RWPE2 (cell line): ENCODE measurements around the gene TAF1D.

Source experiments
- ATAC-seq: fragments of 200-7000 bp; cut with Tn5 transposase; 3 replicates; pipeline ENCODE4 v1.9.1; 2021; ENCODE audit warnings: low read depth
- DNase-seq: peaks from one replicate; pipeline ENCODE4 v3.0.0-alpha.2; 2020; ENCODE audit warnings: low spot score
- H3K27ac ChIP-seq: fragments of 450-650 bp; 2 replicates; pipeline ENCODE4 v1.5.1; 2017; ENCODE audit warnings: mild to moderate bottlenecking; ENCODE audit not compliant: poor library complexity, severe bottlenecking
- H3K27me3 ChIP-seq: fragments of 250-450 bp; sonication (Bioruptor Pico); 2 replicates; pipeline ENCODE4 v1.5.1; 2021; ENCODE audit warnings: mild to moderate bottlenecking, moderate library complexity; ENCODE audit not compliant: insufficient read depth, poor library complexity, severe bottlenecking
- H3K36me3 ChIP-seq: fragments of 250-450 bp; sonication (Bioruptor Pico); 2 replicates; pipeline ENCODE4 v1.5.1; 2020; ENCODE audit warnings: low read depth, mild to moderate bottlenecking, moderate library complexity
- H3K4me1 ChIP-seq: fragments of 250-450 bp; sonication (Bioruptor Pico); 2 replicates; pipeline ENCODE4 v1.5.1; 2021; ENCODE audit warnings: mild to moderate bottlenecking, moderate library complexity; ENCODE audit not compliant: insufficient read depth, poor library complexity, severe bottlenecking
- H3K4me3 ChIP-seq: fragments of 250-450 bp; sonication (Bioruptor Pico); 2 replicates; pipeline ENCODE4 v1.5.1; 2021; ENCODE audit warnings: mild to moderate bottlenecking, moderate library complexity; ENCODE audit not compliant: severe bottlenecking
- H3K9me3 ChIP-seq: fragments of 250-450 bp; sonication (Bioruptor Pico); 2 replicates; pipeline ENCODE4 v1.5.1; 2021; ENCODE audit warnings: mild to moderate bottlenecking, moderate library complexity; ENCODE audit not compliant: severe bottlenecking
- TF ChIP-seq, protein P1 (sequence below): fragments of 450-650 bp; IDR thresholded peaks from one replicate; pipeline ENCODE4 v1.5.1; 2017; ENCODE audit warnings: mild to moderate bottlenecking, moderate library complexity; ENCODE audit not compliant: poor library complexity, severe bottlenecking

The TAF1D gene

DNA sequence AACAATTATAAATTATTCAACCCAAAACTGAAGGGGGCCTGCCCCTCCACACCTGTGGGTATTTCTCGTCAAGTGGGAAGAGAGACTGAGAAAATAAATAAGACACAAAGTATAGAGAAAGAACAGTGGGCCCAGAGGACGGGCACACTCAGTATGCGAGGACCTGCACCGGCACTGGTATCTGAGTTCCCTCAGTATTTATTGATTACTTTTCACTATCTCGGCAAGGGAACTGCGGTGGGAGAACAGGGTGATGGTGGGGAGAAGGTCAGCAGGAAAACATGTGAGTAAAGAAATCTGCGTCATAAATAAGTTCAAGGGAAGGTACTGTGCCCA is 3.3 kb upstream of the TAF1D start:
- Histone ChIP-seq H3K36me3 (peaks cover 11% of the 10 kb centered on the region), H3K9me3 (no peaks in the 10 kb centered on the region), H3K27me3 (no peaks in the 10 kb centered on the region), H3K4me3 (no peak overlapping the region), H3K27ac (no peak overlapping the region), H3K4me1 (peaks cover under 1% of the 10 kb centered on the region)
- TF ChIP-seq, protein P1, sequence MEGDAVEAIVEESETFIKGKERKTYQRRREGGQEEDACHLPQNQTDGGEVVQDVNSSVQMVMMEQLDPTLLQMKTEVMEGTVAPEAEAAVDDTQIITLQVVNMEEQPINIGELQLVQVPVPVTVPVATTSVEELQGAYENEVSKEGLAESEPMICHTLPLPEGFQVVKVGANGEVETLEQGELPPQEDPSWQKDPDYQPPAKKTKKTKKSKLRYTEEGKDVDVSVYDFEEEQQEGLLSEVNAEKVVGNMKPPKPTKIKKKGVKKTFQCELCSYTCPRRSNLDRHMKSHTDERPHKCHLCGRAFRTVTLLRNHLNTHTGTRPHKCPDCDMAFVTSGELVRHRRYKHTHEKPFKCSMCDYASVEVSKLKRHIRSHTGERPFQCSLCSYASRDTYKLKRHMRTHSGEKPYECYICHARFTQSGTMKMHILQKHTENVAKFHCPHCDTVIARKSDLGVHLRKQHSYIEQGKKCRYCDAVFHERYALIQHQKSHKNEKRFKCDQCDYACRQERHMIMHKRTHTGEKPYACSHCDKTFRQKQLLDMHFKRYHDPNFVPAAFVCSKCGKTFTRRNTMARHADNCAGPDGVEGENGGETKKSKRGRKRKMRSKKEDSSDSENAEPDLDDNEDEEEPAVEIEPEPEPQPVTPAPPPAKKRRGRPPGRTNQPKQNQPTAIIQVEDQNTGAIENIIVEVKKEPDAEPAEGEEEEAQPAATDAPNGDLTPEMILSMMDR, result no peak
- ATAC-seq (no peak), DNase-seq (no peak)

DNA sequence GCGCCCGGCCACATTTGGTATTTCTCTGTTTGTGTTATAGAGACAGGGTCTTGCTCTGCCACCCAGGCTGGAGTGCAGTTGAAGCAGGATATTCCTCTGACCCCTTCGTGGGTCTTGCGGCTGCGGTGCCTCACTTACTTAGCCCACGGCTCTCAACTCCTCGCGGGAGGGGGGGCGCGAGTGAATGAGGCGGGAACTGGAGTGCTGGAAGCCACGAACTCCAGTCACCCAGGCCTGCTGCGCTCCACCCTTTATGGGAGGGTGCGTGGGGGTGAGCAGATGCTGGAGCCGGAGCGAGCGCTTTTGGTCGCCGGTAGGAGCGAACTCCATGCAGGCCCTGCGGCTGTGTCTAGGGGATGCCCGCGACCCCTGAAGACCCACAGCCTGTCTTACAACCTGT is 2.0 kb upstream of the TAF1D start:
- no peak for DNase-seq
- no peaks in the 10 kb centered on the region for H3K27me3 ChIP-seq

DNA sequence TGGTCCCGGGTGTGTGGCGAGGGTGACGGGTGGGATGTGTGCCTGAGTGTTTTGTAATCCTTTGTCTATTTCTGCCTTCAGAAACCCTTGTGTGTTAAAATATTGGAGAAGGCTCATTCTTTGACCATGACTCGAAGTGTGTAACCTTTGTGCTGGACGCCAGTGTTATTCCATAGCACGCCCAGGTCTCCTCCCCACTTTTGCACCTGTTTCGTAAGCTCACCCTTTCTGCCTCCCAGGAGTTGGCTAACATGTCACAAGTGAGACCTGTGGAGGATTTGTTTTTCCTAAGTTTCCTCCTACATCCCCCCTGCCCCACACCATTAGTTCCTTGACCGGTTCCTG is 559 bp upstream of the TAF1D start:
- Histone ChIP-seq H3K4me1 (peaks cover 24% of the 10 kb centered on the region), H3K27ac (peak overlapping the region; percentile 87), H3K4me3 (peak overlapping the region; percentile 82), H3K27me3 (no peaks in the 10 kb centered on the region), H3K36me3 (peaks cover 38% of the 10 kb centered on the region), H3K9me3 (no peaks in the 10 kb centered on the region)
- ATAC-seq, result peak; percentile 18
- TF ChIP-seq, protein P1, result no peak
- DNase-seq, result no peak

More for the DNA sequence above, 2.0 kb upstream of the TAF1D start:
- no peak for ATAC-seq
- peaks cover 24% of the 10 kb centered on the region for H3K36me3 ChIP-seq
- no peak overlapping the region for H3K4me3 ChIP-seq
- peaks cover 12% of the 10 kb centered on the region for H3K4me1 ChIP-seq
- TF ChIP-seq, protein P1, result no peak
- no peak overlapping the region for H3K27ac ChIP-seq
- H3K9me3 ChIP-seq, result no peaks in the 10 kb centered on the region

DNA sequence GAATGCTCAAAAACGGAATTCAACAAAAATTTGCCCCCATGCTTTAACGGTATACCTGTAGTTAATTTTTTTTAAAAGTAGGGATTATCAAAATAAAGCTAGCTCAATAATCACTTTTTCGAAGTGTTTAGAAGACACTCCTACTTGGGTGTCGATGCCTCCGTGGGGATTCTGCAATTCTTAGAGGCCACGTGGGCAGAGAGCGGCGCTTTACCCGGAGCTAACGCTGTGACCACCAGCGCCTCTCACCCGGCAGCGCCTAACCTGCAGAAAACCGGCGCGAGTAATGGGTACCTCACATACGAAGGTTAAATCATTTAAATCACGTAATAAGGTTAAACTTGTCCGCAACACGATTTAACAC is 583 bp downstream of the TAF1D start:
- peaks cover 50% of the 10 kb centered on the region for H3K36me3 ChIP-seq
- ATAC-seq (peak; percentile 36), DNase-seq (peak; percentile 64)
- no peaks in the 10 kb centered on the region for H3K9me3 ChIP-seq
- H3K4me3 ChIP-seq, result peak overlapping the region; percentile 82
- H3K27me3 ChIP-seq, result no peaks in the 10 kb centered on the region
- peak overlapping the region; percentile 87 for H3K27ac ChIP-seq
- peaks cover 36% of the 10 kb centered on the region for H3K4me1 ChIP-seq
- TF ChIP-seq, protein P1, result no peak

DNA sequence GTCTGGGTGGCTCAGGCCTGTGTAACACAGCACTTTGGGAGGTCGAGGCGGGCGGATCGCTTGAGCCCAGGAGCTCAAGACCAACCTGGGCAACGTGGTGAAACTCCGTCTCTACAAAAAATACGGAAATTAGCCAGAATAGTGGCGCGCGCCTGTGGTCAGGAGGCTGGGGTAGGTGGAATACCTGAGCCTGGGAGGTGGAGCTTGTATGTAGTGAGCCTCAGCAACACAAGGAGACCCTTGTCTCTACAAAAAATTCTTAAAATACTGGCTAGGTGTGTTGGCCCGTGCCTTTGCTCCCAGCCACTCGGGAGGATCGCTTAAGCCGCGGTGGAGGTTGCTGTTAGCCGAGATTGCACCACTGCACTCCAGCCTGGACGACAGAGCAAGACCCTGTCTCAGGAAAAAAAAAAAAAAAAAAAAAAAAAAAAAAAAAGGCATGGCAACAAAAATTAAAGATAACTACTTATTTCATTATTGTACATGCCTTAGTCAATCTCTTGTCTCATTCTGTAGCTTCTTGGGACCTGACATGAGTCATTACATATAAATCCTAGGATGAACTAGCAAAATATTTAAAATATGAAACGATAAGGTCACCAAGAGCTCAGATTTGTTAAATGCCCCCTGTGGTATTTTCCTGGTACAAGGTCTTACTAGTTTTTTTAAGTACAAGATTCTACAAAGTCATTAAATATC is 1.1 kb downstream of the TAF1D start:
- H3K27me3 ChIP-seq, result no peaks in the 10 kb centered on the region
- H3K27ac ChIP-seq, result peak overlapping the region; percentile 87
- DNase-seq, result no peak
- no peaks in the 10 kb centered on the region for H3K9me3 ChIP-seq
- peak overlapping the region; percentile 82 for H3K4me3 ChIP-seq
- TF ChIP-seq, protein P1, result no peak
- H3K4me1 ChIP-seq, result peaks cover 36% of the 10 kb centered on the region
- peak; percentile 40 for ATAC-seq
- peaks cover 55% of the 10 kb centered on the region for H3K36me3 ChIP-seq
